ENCODE measurements around the gene ARHGAP28.

- TF ChIP-seq CTCF (IDR thresholded peaks at IDR 0.05) (no peak), EP300 (IDR thresholded peaks at IDR 0.05) (no peak), POLR2AphosphoS5 (IDR thresholded peaks at IDR 0.05) (no peak)
These were observed 137.1 kb downstream of the ARHGAP28 start for GRCh38 chr18:6866552-6867085.
